ENCODE measurements around the gene AMMECR1.

GRCh38 chrX:110308220-110308619 lies 9.7 kb downstream of the AMMECR1 start:
- TF ChIP-seq, protein P1, sequence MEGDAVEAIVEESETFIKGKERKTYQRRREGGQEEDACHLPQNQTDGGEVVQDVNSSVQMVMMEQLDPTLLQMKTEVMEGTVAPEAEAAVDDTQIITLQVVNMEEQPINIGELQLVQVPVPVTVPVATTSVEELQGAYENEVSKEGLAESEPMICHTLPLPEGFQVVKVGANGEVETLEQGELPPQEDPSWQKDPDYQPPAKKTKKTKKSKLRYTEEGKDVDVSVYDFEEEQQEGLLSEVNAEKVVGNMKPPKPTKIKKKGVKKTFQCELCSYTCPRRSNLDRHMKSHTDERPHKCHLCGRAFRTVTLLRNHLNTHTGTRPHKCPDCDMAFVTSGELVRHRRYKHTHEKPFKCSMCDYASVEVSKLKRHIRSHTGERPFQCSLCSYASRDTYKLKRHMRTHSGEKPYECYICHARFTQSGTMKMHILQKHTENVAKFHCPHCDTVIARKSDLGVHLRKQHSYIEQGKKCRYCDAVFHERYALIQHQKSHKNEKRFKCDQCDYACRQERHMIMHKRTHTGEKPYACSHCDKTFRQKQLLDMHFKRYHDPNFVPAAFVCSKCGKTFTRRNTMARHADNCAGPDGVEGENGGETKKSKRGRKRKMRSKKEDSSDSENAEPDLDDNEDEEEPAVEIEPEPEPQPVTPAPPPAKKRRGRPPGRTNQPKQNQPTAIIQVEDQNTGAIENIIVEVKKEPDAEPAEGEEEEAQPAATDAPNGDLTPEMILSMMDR (IDR thresholded peaks at IDR 0.05): no peak
- TF ChIP-seq REST (IDR thresholded peaks at IDR 0.05; ENCODE audit: insufficient read depth in 1 of 2, low read depth in 2 of 2, low read length in 1 of 2) (no peak), POLR2AphosphoS5 (IDR thresholded peaks at IDR 0.05; ENCODE audit: low read depth, low read length) (no peak)

All from Panc1 (cell line).